Measurements from ENCODE around the gene FAM118A. TPM values are rescaled to one million over a fixed set of nuclear protein-coding genes. Genes with fewer than 3 reads are reported as not detected.
A peak's percentile ranks its signal among the peaks of the same experiment; 100 is the strongest.
"Not testable (repeated sequence)": the region's sequence is repeated elsewhere in the genome, so short reads cannot be mapped to it uniquely, and the experiment has no call there.

The FAM118A gene
- polyA plus RNA-seq, 1 donor: 20.3 TPM

- no peak for DNase-seq (ENCODE audit: low read depth)
These were observed 20.8 kb downstream of the FAM118A start for GRCh38 chr22:45330548-45330947.

- no peak for DNase-seq (ENCODE audit: low read depth)
These were observed 21.8 kb downstream of the FAM118A start for GRCh38 chr22:45331486-45331885.

DNA sequence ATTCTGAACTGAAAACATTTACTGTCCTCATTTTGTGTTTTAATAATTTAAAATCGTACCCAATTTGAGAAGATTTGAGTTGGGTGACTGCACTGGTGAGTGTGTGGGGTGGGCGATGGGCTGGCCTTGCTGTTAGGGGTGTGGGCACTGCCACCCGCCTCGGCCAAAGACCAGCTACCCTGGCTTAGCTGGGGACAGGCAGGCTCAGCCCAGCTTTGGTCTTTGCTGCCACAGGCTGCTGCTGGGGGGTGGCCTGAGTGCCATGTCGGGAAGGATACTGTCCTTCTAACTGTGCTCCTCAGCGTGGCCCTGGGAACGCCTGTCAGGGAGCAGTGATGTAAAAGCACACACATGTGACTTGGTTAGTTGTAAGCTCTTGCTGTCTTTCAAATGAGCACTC lies 22.3 kb downstream of the FAM118A start:
- DNase-seq (ENCODE audit: low read depth): no peak

- no peak for DNase-seq (ENCODE audit: low read depth)
These were observed 24.3 kb downstream of the FAM118A start for GRCh38 chr22:45334068-45334467.

GRCh38 chr22:45334528-45334927 lies 24.8 kb downstream of the FAM118A start:
- DNase-seq (ENCODE audit: low read depth): no peak

- DNase-seq (ENCODE audit: low read depth): no peak
These were observed 25.5 kb downstream of the FAM118A start for GRCh38 chr22:45335021-45335818.

- DNase-seq (ENCODE audit: low read depth): no peak
These were observed 26.3 kb downstream of the FAM118A start for GRCh38 chr22:45335854-45336522.

DNA sequence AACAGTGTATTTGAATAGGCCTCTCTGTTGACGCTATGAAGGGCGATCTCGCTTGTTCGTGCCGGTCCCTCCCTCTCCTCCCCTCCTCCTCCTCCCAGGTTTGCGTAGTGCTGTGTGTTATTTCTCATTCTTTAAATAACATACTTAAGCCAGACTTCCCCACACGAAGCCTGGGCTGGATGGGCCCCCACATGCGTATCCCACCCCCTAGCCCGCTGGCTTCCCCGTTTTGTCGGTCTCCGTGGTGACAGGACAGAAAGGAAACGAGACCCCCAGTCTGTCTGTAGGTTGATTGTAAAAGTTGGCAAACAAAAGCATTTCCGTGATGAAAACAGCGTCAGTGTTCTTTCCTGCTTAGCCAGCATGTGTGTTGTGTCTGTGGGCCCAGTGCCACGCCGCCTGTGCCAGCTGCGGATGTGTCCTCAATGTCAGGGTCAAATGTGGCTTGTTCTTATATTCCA lies 27.3 kb downstream of the FAM118A start:
- peak; percentile 44 for DNase-seq (ENCODE audit: low read depth)

GRCh38 chr22:45337536-45337935 lies 27.8 kb downstream of the FAM118A start:
- DNase-seq (ENCODE audit: low read depth): no peak

DNA sequence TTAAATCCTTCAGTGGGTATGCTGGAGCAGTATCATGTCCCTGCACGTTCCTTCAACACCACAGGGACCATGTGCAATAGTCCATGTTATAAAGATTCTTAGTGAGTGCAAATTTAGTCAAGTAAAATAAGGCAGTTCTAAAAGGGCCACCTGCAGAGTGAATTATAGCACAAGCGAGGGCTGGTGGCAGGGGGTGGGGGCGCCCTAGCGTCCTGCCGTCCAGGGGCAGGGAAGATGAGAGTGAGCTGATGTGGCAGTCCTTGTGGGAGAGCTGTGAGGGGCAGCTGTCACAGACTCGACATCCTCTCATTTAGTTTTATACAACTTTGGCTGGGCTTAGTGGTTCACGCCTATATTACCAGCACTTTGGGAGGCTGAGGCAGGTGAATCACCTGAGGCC lies 29.1 kb downstream of the FAM118A start:
- DNase-seq (ENCODE audit: low read depth): no peak

DNA sequence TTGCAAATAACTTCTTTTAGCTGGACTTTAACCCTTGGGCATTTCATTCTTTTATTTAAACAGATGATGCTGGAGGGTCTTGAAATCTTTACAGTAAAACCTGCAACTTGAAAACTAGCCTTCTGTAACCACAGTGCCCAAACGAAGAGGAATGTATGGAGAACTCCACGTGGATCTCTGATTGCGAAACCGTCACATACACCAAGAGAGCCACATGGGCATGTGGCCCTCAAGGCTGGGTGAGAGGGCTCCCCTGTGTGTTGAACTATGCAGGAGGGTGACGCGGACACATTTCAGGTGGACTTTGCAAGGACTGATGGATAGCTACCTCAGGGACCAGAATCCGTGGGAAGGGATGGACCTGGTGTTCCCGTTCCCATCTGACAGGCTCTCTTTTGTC lies 30.6 kb downstream of the FAM118A start:
- no peak for DNase-seq (ENCODE audit: low read depth)

DNA sequence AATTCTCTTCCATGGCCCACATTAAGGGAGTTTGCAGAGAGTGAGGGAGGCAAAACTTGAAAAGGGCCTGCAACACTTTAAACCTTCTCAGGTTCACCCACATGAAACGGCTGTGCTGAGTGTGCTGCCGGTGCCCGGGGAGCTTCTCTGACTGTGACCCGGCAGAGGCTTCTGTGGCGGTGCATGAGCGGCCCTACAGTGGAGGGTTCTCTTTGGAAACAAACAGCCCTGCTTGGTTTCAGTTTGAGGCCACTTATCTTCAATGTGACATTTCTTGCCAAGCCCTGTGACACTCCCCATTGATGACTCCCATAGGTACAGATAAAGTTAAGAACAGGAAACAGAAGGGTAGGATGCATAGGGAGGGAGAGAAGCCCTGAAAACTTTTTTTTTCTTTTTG lies 31.8 kb downstream of the FAM118A start:
- no peak for DNase-seq (ENCODE audit: low read depth)

DNA sequence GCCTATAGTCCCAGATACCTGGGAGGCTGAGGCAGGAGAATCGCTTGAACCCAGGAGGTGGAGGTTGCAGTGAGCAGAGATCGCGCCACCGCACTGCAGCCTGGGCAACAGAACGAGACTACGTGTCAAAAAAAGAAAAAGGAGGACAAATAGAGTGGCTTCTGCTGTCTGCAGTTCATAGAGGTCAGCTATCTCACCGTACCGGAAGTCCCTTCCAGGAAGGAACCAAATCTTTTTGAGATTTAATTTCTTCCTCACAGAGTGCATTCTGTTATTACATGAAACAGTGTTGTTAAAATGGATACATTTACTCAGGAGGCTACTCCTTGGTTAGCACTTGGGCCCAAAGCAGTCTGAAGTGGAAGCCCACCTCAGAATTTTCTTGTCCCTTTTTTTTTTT lies 33.4 kb downstream of the FAM118A start:
- DNase-seq (ENCODE audit: low read depth): no peak

DNA sequence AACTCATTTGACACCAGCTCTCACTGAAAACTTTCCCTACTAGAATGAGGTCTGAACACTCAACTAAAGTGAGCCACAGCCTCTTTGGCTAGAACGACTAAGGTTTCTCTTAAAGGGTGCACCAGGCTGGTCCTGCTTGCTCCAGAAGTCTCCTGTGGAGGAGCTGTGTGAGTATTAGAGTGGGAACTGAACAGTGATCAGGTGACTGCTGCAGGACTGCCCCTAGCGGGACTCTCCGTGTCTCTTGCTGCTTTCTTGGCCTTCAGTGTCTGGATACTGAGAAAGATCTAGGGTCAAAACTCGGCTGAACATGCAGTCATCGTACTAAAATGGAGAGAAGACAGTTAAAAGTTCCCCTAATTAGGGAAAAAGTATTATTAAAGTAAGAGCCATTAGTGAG lies 34.6 kb downstream of the FAM118A start:
- DNase-seq (ENCODE audit: low read depth): no peak

DNA sequence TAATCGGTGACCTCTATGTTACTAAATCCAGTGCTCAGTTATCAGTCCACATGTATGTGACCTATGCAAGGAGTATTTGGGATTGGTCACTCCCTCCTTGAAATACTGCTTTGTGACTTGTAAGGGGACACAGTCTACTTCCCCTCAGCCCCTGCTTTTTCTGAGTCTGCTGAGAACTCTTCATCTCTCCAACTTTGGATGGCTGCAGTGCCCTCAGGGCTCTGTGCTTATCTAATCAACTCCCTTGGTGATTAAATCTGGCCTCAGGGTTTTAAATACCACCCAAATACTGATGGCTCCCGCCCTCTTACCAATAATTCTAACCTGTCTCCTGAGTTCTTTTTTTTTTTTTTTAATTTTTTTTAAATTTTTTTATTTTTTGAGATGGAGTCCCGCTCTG lies 40.2 kb downstream of the FAM118A start:
- DNase-seq (ENCODE audit: low read depth): no peak

- DNase-seq (ENCODE audit: low read depth): no peak
These were observed 42.2 kb downstream of the FAM118A start for GRCh38 chr22:45351956-45352355.

GRCh38 chr22:45352757-45353156 lies 43.0 kb downstream of the FAM118A start:
- DNase-seq (ENCODE audit: low read depth): not testable (repeated sequence)

GRCh38 chr22:45353786-45354185 lies 44.1 kb downstream of the FAM118A start:
- no peak for DNase-seq (ENCODE audit: low read depth)

- DNase-seq (ENCODE audit: low read depth): no peak
These were observed 47.8 kb downstream of the FAM118A start for GRCh38 chr22:45357490-45357889.

GRCh38 chr22:45358127-45358526 lies 48.4 kb downstream of the FAM118A start:
- DNase-seq (ENCODE audit: low read depth): no peak

DNA sequence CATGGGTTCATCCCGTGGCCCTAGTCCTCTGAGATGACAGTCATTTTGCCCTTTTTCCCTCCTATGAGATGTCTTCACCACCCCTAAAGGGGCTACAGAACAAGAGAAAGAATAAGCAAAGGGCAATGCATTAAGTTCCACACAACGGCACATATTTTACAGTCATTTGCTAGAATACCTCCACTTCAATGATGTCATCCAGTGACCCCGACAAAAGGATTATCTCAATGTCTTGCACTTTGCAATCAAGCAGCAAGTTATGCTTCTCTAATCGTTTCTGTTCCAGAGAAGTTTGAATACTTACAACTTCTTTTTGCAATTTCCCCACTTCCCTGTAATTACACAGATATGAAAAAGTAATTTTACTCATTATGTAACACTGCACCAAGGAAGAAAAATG lies 49.9 kb downstream of the FAM118A start:
- no peak for DNase-seq (ENCODE audit: low read depth)

GRCh38 chr22:45366713-45367112 lies 57.0 kb downstream of the FAM118A start:
- DNase-seq (ENCODE audit: low read depth): no peak

- not testable (repeated sequence) for DNase-seq (ENCODE audit: low read depth)
These were observed 63.9 kb downstream of the FAM118A start for GRCh38 chr22:45373592-45373991.

All from forelimb muscle (tissue), 1 donor.